CD4-positive, alpha-beta T cell treated with Interleukin-15 for 4 hours (primary cell): ENCODE measurements around the gene PODN.

Source experiments
- DNase-seq: peaks from one replicate; pipeline ENCODE4 v3.0.0-alpha.2; 2020; ENCODE audit warnings: low spot score

PODN gene

GRCh38 chr1:53075206-53075605 lies 13.2 kb downstream of the PODN start:
- DNase-seq = no peak

GRCh38 chr1:53075761-53076163 lies 13.7 kb downstream of the PODN start:
- no peak for DNase-seq

- no peak for DNase-seq
These were observed 14.2 kb downstream of the PODN start for GRCh38 chr1:53076165-53076564.

- DNase-seq = no peak
These were observed 14.9 kb downstream of the PODN start for GRCh38 chr1:53076721-53077598.

- no peak for DNase-seq
These were observed 15.6 kb downstream of the PODN start for GRCh38 chr1:53077599-53077965.

GRCh38 chr1:53078333-53079101 lies 16.5 kb downstream of the PODN start:
- DNase-seq = no peak

- DNase-seq = no peak
These were observed 17.2 kb downstream of the PODN start for GRCh38 chr1:53079251-53079650.

GRCh38 chr1:53080041-53080440 lies 18.0 kb downstream of the PODN start:
- DNase-seq = no peak

- DNase-seq = no peak
These were observed 18.8 kb downstream of the PODN start for GRCh38 chr1:53080769-53081168.

GRCh38 chr1:53081384-53082066 lies 19.5 kb downstream of the PODN start:
- no peak for DNase-seq

- DNase-seq = no peak
These were observed 20.9 kb downstream of the PODN start for GRCh38 chr1:53082826-53083455.

GRCh38 chr1:53083636-53084588 lies 21.9 kb downstream of the PODN start:
- DNase-seq = no peak

GRCh38 chr1:53084589-53084971 lies 22.6 kb downstream of the PODN start:
- peak; percentile 28 for DNase-seq

GRCh38 chr1:53085405-53085804 lies 23.4 kb downstream of the PODN start:
- no peak for DNase-seq

- no peak for DNase-seq
These were observed 24.6 kb downstream of the PODN start for GRCh38 chr1:53086491-53087070.

- no peak for DNase-seq
These were observed 25.6 kb downstream of the PODN start for GRCh38 chr1:53087332-53088285.

GRCh38 chr1:53088616-53089300 lies 26.7 kb downstream of the PODN start:
- DNase-seq = no peak

- no peak for DNase-seq
These were observed 27.6 kb downstream of the PODN start for GRCh38 chr1:53089478-53090226.
